Endothelial cell of umbilical vein (primary cell): ENCODE measurements around the gene TTLL9.

Experiments used
- EZH2 ChIP-seq: IDR thresholded peaks from 2 replicates; pipeline ENCODE4 v1.6.1; 2012; ENCODE audit warnings: borderline replicate concordance, low read depth, mild to moderate bottlenecking, moderate library complexity, low read length, inconsistent platforms; ENCODE audit not compliant: severe bottlenecking
- GATA2 ChIP-seq: IDR thresholded peaks from 2 replicates; pipeline ENCODE4 v1.7.0; 2011; ENCODE audit warnings: low read depth, mild to moderate bottlenecking, moderate library complexity, mixed read lengths, low read length; ENCODE audit not compliant: insufficient read length, insufficient read depth
- MAX ChIP-seq: IDR thresholded peaks from 2 replicates; pipeline ENCODE4 v1.6.1; 2011; ENCODE audit not compliant: insufficient read depth, insufficient read length
- POLR2A ChIP-seq: IDR thresholded peaks from 2 replicates; pipeline ENCODE4 v1.6.1; 2012; ENCODE audit warnings: low read depth, mild to moderate bottlenecking, control low read depth, low read length
- POLR2AphosphoS5 ChIP-seq: IDR thresholded peaks from 2 replicates; pipeline ENCODE4 v1.6.1; 2012; ENCODE audit warnings: low read depth, mild to moderate bottlenecking, control low read depth, low read length, moderate library complexity; ENCODE audit not compliant: insufficient read depth
- TF ChIP-seq, protein P1 (sequence below), 2 donors: IDR thresholded peaks; 1 replicate in 1 of 2; 2 replicates in 1 of 2; pipeline ENCODE4 v1.5.1; 2011; ENCODE audit warnings: low read length in 2 of 2, mild to moderate bottlenecking in 2 of 2, moderate library complexity in 2 of 2, control low read depth in 1 of 2, inconsistent platforms in 1 of 2, low read depth in 1 of 2; ENCODE audit not compliant: insufficient read depth in 1 of 2; ENCODE audit errors: extremely low read depth in 1 of 2

DNA sequence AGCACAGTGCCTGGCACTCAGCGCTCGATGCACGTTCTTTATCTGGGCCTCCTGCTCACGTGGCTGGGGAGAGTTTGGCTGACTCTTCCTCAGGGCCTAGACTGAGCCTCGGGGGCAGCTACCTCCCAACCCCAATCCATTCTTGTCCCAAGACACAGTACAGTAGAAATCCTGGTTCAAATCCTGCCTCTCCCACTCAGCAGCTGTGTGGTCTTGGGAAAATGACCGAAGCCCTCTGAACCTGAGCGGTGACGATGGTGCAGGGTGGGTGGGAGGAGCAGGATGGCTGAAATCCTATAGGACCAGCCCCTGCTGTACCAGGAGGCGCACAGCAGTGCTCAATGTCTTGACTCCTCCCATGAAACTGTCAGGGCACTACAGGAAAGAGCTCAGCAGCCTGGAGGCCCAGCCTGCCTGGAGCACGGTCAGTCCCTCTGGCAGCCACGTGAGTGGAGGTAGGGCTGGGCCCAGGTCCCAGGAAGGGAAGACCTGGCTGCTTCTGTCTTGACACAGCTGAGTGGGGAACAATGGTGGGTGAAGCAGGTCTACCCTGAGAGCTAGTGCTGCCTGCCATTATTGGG, 49.9 kb downstream of the TTLL9 start:
- TF ChIP-seq, protein P1, sequence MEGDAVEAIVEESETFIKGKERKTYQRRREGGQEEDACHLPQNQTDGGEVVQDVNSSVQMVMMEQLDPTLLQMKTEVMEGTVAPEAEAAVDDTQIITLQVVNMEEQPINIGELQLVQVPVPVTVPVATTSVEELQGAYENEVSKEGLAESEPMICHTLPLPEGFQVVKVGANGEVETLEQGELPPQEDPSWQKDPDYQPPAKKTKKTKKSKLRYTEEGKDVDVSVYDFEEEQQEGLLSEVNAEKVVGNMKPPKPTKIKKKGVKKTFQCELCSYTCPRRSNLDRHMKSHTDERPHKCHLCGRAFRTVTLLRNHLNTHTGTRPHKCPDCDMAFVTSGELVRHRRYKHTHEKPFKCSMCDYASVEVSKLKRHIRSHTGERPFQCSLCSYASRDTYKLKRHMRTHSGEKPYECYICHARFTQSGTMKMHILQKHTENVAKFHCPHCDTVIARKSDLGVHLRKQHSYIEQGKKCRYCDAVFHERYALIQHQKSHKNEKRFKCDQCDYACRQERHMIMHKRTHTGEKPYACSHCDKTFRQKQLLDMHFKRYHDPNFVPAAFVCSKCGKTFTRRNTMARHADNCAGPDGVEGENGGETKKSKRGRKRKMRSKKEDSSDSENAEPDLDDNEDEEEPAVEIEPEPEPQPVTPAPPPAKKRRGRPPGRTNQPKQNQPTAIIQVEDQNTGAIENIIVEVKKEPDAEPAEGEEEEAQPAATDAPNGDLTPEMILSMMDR (IDR thresholded peaks at IDR 0.05; ENCODE audit: extremely low read depth in 1 of 2, insufficient read depth in 1 of 2, low read depth in 1 of 2, low read length in 2 of 2): no peak
- TF ChIP-seq POLR2A: no peak
- TF ChIP-seq EZH2: no peak
- no peak for TF ChIP-seq POLR2AphosphoS5
- no peak for TF ChIP-seq MAX
- no peak for TF ChIP-seq GATA2
